Measurements from ENCODE around the gene CGB7.
"Not testable (repeated sequence)": the region's sequence is repeated elsewhere in the genome, so short reads cannot be mapped to it uniquely, and the experiment has no call there.

CGB7 gene

DNA sequence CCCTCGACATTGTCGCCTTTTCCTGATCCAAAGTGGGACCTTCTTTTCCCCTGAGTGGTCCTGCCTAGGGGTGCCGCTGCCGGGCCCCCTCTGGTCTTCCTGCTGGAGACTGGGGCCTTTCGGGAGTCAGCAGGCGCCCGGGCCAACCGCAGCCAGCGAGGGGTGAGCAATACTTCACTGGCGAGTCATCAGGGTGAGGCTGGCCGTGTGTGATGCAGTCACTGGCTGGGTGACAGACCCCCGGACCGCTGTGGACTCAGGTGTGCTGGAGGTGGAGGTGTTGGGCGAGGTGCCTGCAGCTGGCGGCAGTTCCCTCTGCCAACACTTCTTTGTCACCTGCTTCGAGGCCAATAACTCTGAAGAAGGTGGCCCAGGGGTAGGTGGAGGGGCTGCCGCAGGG lies 15.4 kb downstream of the CGB7 start:
- DNase-seq (ENCODE audit: low spot score), result no peak

GRCh38 chr19:49039736-49040135 lies 17.8 kb downstream of the CGB7 start:
- DNase-seq (ENCODE audit: low spot score), result not testable (repeated sequence)

DNA sequence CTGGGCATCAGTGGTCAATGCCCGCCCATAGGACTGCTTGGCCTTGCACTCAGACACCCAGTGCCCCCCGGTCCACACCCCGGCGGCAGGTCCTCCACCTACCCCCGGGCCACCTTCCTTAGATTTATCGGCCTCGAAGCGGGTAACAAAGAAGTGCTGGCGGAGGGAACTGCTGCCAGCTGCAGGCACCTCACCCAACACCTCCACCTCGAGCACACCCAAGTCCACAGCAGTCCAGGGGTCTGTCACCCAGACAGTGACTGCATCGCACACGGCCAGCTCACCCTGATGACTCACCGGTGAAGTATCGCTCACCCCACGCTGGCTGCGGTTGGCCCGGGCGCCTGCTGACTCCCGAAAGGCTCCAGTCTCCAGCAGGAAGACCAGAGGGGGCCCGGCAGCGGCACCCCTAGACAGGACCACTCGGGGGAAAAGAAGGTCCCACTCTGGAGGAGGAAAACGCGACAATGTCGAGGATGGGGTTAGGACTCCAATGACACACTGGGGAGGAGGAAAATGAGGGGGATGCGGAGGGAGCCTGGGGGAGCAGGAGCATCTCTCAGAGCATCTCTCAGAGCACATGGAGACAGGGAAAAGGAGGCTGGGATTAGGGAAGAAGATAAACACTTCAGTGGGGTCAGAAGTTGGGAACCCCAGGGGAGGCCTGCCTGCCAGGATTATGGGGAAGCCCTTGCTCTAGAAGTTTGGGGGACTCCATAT lies 18.8 kb downstream of the CGB7 start:
- DNase-seq (ENCODE audit: low spot score), result not testable (repeated sequence)

DNA sequence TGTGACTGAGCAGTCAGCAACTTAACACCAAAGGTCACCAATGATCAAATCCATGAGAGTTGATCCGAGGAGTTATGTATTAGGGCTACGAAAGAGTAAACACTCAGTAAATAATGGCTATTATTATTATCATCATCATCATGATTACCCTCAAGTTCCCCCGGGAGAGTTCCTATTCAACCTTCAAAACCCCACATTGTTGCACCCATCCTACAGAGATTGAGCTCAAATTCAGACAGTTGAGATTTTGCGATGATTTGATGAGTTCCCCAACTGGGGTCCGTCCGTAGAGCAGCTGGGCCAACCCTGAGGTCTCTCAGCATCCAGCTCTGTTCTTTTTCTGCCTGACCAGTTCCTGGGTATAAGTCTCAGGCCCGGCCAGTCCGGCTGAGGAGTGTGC lies 19.4 kb downstream of the CGB7 start:
- DNase-seq (ENCODE audit: low spot score), result not testable (repeated sequence)

GRCh38 chr19:49036815-49037214 lies 20.7 kb downstream of the CGB7 start, which contains the start of gene CGB1:
TSS of gene CGB1 (minus strand) at chr19:49036895. CDS start at chr19:49036711, 184 bp downstream.
- DNase-seq (ENCODE audit: low spot score), result not testable (repeated sequence)

GRCh38 chr19:49031642-49032301 lies 25.8 kb downstream of the CGB7 start, which contains the start of gene CGB2:
TSS of gene CGB2 (plus strand) at chr19:49031890. CDS start at chr19:49032096, 206 bp downstream.
- DNase-seq (ENCODE audit: low spot score), result not testable (repeated sequence)

- not testable (repeated sequence) for DNase-seq (ENCODE audit: low spot score)
Measured at GRCh38 chr19:49030323-49030722, 27.2 kb downstream of the CGB7 start.

GRCh38 chr19:49029749-49030148 lies 27.8 kb downstream of the CGB7 start:
- DNase-seq (ENCODE audit: low spot score), result not testable (repeated sequence)

DNA sequence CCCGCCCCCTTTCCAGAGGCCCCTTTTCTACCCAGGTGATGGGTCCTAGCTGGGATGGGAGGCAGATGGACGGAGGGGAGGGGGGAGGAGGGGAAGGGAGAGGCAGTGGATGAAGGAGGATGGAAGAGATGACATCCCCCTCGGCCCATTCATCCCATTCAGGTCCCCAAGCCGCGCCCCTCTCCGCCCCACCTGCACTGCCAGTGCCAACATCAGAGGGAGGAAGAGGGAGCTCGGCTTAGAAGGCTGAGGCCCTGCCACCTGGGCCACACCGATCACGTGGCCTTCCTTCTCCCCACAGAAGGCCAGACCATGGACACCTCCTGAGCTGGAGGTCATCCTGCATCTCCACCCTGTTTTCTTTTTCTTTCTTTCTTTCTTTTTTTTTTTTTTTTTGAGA lies 28.9 kb downstream of the CGB7 start:
- not testable (repeated sequence) for DNase-seq (ENCODE audit: low spot score)

DNA sequence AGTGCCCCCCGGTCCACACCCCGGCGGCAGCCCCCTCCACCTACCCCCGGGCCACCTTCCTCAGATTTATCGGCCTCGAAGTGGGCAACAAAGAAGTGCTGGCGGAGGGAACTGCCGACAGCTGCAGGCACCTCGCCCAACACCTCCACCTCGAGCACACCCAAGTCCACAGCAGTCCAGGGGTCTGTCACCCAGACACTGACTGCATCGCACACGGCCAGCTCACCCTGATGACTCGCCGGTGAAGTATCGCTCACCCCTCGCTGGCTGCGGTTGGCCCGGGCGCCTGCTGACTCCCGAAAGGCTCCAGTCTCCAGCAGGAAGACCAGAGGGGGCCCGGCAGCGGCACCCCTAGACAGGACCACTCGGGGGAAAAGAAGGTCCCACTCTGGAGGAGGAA lies 31.9 kb downstream of the CGB7 start:
- not testable (repeated sequence) for DNase-seq (ENCODE audit: low spot score)

GRCh38 chr19:49025088-49025487 lies 32.5 kb downstream of the CGB7 start:
- not testable (repeated sequence) for DNase-seq (ENCODE audit: low spot score)

DNA sequence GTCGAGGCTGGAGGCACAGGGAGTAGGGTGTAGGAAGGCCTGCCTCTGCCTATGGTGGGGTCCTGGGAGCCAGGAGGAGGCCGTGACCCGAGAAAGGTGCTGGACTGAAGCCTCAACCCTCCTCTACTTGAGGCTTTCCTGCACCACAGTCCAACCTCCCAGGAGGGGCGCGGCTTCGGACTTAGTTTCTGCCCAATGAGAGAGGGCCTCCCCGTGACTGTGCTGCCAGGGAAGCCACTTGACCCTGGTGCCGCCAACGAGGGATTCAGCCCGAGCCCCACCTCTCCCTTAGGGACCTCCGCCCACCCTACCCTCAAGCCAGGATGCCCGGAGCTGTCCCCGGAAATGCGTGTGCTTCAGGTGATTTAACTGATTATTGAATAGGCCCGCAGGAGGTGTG lies 33.3 kb downstream of the CGB7 start, which contains the start of gene CGB3:
CGB3 (minus strand) TSS at position 101 of the 400 bp plus-strand sequence. CDS start 362 bp downstream, outside the sequence.
- not testable (repeated sequence) for DNase-seq (ENCODE audit: low spot score)

DNA sequence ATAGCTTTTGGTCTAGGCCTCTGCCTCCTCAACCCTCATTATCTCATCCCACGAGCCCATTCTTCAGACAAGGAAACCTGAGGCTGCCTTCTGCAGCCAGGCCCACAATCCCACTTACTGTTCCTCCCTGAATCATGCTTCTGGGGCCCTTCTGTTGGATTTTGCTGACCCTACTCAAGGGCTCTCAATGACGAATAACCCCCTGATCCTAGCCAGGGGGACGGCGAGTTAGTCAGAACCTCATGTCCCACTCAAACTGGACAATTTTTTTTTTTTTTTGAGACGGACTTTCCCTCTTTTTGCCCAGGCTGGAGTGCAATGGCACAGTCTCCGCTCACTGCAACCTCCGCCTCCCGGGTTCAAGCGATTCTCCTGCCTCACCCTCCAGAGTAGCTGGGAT lies 35.4 kb downstream of the CGB7 start:
- no peak for DNase-seq (ENCODE audit: low spot score)

DNA sequence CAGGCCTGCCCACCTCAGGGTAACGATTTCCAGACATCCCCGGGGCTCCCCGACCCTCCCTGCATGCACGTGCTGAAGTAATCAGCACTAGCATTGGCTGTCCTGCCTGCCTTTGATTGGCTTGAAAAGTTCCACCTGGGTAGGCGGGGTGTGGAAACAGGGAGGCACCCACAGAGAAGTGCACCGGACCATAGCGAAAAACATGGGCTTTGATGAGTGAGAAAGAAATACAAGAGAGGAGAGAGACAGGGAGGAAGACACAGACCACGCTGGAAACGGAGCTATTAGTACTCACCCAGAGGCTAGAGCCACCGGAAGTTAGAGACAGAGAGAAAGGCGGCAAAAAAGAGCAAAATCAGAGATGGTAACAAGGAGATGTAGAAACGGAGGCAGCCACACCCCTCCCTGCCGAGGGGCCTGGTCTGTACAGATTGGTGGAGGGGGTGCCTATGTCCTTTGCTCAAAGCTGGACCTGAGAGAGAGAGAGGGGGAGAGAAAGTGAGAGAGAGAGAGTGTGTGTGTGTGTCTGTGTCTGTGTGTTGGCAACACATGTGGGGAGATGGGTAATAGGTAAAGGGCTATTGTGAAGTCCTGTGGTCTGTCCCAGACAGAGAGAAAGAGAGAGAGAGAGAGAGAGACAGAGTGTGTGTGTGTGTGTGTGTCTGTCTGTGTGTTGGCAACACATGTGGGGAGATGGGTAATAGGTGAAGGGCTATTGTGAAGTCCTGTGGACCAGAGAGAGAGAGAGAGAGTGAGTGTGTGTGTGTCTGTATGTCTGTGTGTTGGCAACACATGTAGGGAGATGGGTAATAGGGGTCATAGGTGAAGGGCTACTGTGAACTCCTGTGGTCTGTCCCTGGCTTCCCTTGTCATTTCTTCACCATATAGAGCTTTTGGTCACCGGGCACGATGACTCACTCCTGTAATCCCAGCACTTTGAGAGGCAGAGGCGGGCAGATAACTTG lies 36.3 kb downstream of the CGB7 start:
- no peak for DNase-seq (ENCODE audit: low spot score)

GRCh38 chr19:49020342-49020741 lies 37.2 kb downstream of the CGB7 start:
- DNase-seq (ENCODE audit: low spot score), result no peak

DNA sequence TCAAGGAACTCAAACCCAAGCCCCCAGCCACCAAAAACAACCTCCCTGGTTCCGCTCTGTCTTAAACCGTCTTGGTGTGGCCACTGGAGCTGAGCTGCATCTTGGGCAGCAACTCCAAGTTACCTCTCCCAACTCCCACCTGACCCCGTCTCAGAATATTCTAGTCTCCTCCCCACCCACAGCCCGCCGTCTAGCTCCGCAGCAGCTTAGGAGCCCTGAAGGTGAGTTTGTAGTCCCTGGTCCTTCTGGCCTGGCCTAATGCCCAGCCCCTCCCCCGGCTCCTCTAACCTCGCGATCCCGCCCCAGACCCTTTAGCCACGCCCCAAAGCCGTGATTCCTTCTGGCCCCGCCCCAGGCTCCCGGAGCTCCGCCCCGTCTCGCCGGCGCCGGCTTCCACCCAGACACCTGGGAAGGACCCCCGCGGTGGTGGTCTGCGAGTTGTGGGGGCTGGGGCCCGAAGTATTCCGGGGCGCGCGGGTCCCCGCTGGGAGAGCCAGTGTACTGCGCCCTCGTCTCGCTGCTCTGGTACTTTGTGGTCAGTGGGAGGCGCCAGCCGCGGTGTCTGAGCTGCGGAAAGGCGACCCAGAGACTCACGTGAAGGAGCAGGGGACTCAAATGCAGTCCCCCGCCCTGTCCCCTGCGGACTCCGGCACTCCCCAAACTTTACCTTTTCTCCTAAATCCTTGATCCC lies 38.2 kb downstream of the CGB7 start:
- DNase-seq (ENCODE audit: low spot score), result no peak

GRCh38 chr19:49018388-49019241 lies 38.9 kb downstream of the CGB7 start:
- not testable (repeated sequence) for DNase-seq (ENCODE audit: low spot score)

- no peak for DNase-seq (ENCODE audit: low spot score)
Measured at GRCh38 chr19:49017666-49018351, 39.7 kb downstream of the CGB7 start.

DNA sequence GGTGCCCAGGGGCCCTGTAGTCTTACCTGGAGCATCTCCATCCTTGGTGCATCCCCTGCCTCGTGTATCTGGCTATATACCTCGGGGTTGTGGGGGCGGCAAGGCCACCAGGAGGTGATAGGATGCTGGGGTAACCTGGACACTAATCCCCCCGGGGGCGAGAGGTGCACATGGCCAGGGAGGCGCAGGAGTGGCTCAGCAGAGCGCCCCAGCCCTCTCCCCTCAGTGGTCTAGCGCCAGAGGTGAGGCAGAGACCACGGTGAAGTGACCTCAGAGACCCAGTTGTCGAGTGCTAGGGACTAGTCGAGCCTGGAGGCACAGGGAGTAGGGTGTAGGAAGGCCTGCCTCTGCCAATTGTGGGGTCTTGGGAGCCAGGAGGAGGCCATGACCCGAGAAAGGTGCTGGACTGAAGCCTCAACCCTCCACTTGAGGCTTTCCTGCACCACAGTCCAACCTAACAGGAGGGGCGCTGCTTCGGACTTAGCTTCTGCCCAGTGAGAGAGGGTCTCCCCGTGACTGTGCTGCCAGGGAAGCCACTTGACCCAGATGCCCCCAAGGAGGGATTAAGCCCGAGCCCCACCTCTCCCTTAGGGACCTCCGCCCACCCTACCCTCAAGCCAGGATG lies 40.4 kb downstream of the CGB7 start, which contains the start of gene LHB:
LHB (minus strand) TSS at position 51 of the 625 bp plus-strand sequence; CDS start at position 41, 10 bp downstream.
- no peak for DNase-seq (ENCODE audit: low spot score)

All from globus pallidus (tissue), 1 donor.